Hippocampal formation (tissue), 2 donors: Measurements from ENCODE around the gene CARD14.
"Not testable (repeated sequence)": the region's sequence is repeated elsewhere in the genome, so short reads cannot be mapped to it uniquely, and the experiment has no call there.

Experiments
- DNase-seq, 2 donors: peaks; one replicate each; lab custom pipeline; 2025; lab: John Stamatoyannopoulos, UW

The CARD14 gene

GRCh38 chr17:80248894-80249710 is 79.3 kb downstream of the CARD14 start:
- no peak for DNase-seq

GRCh38 chr17:80251966-80252365 is 82.1 kb downstream of the CARD14 start:
- DNase-seq: no peak

- DNase-seq: no peak
These were observed 83.0 kb downstream of the CARD14 start for GRCh38 chr17:80252871-80253270.

GRCh38 chr17:80253631-80254395 is 84.0 kb downstream of the CARD14 start:
- DNase-seq: no peak

- DNase-seq: no peak
These were observed 84.8 kb downstream of the CARD14 start for GRCh38 chr17:80254396-80255251.

- DNase-seq: no peak
These were observed 86.2 kb downstream of the CARD14 start for GRCh38 chr17:80256034-80256350.

- no peak for DNase-seq
These were observed 87.9 kb downstream of the CARD14 start for GRCh38 chr17:80257716-80258213.

GRCh38 chr17:80258296-80258695 is 88.5 kb downstream of the CARD14 start:
- not testable (repeated sequence) for DNase-seq
